Heart left ventricle (tissue), 13 donors: Measurements from ENCODE around the gene NR3C1.

Experiments used
- CTCF ChIP-seq, 12 donors: fragments of 200-600 bp; sonication (generic) in 4 of 12; IDR thresholded peaks; one replicate each; pipeline versions ENCODE4 v1.5.0 to v1.8.0; 2018 to 2022; ENCODE audit warnings: antibody characterized with exemption in 12 of 12, mild to moderate bottlenecking in 5 of 12
- POLR2A ChIP-seq, 2 donors: fragments of 450-650 bp; IDR thresholded peaks; one replicate each; pipeline ENCODE4 v1.6.1; 2017; ENCODE audit warnings: antibody characterized with exemption in 2 of 2, mild to moderate bottlenecking in 2 of 2, moderate library complexity in 2 of 2
- donor health status: ischemic (EF 13 %, LVEDD 7.1; RV severe dilation, severe dysfunction).
- donor health status: DM: no; HTN: yes; CAD: no.
- donor health status: DM: no; HTN: no; CAD: no.
- donor health status: ischemic (EF 25% LVEDD 6.9; RV normal size, moderate dysfunction).
- donor health status: ischemic (EF 25% LVEDD 5.7; RV mildly dilated, moderate dysfunction).
- donor health status: ischemic (EF 35%, LVEDD 5.7; RV mildly dilated, moderate dysfunction).
- donor health status: nonischemic (EF 11% LVEDD 7.7; RV severe dilation, severe dysfunction).
- donor health status: DM: yes; HTN: yes; CAD: no.
- donor health status: PGD.
- donor health status: ischemic (EF 29% LVEDD 5.4; RV normal size, mild dysfunction).
- donor health status: nonischemic (EF 23%, LVEDD 6.1; RV moderate dilation, normal function).

GRCh38 chr5:143254819-143255218 is 148.7 kb downstream of the NR3C1 start:
- TF ChIP-seq CTCF (IDR thresholded peaks at IDR 0.05) (no peak), POLR2A (IDR thresholded peaks at IDR 0.05) (no peak)
